Activated T-helper 1 cell treated with anti-CD3 and anti-CD28 coated beads, Interleukin-2, amount 50 U/mL, for 16 hours (primary cell): Measurements from ENCODE around the gene RASAL1.

Experiments
- DNase-seq, 2 donors: peaks; one replicate each; pipeline ENCODE4 v3.0.0-alpha.2; 2020; ENCODE audit warnings: low read depth in 1 of 2, low spot score in 1 of 2

Gene RASAL1

GRCh38 chr12:113162102-113163029 is 26.8 kb upstream of the RASAL1 start:
- no peak for DNase-seq

- DNase-seq, result no peak
These were observed 26.0 kb upstream of the RASAL1 start for GRCh38 chr12:113161415-113162016.

GRCh38 chr12:113159937-113160336 is 24.4 kb upstream of the RASAL1 start:
- no peak for DNase-seq

- DNase-seq, result no peak
These were observed 23.1 kb upstream of the RASAL1 start for GRCh38 chr12:113158439-113159203.

DNA sequence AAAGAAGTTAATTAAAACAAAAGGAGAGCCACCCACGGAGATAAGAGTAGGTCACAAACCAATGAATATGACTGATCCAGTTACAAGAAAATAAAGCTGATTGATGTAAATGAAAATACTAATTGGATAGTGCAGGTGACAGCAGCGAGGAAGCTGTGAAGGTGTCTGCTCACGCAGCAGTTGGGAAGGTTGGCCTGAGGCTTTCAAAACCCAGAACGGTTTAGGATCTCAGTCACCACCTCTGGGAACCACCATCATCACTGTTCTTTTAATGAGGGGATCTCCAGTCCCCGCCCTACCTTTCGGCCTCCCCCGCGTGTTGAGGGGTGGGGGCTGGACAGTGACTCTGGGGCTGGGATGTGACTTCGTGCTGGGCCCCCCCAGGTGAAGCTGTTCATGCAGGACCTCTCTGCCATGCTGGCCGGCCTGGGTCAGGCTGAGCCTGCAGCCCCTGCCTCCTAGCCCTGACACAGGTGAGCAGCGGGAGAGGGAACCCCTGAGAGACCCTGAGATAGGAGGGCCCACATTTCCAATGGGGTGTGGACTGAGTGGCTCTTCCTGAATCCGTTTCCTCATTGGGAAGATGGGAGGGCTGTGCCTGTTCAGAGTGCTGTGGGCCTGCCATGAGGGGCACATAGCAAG is 21.8 kb upstream of the RASAL1 start:
- DNase-seq, result no peak

DNA sequence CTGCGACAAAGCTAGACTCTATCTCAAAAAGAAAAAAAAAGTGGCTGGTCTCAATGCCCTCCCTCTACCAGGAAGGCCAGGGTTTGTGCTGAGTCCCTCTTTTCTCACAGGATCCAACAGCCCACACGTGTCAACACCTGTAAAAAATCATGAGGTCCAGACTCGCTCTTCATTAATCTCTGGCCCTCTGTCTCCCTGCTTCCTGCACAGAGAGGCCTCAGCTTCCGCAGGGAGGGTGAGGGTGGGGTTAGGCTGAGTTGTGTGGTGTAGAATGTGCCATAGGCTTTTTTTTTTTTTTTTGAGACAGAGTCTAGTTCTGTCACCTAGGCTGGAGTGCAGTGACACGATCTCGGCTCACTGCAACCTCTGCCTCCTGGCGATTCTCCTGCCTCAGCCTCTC is 20.1 kb upstream of the RASAL1 start:
- DNase-seq, result no peak

GRCh38 chr12:113155060-113155459 is 19.5 kb upstream of the RASAL1 start:
- DNase-seq, result no peak

- no peak for DNase-seq
These were observed 18.9 kb upstream of the RASAL1 start for GRCh38 chr12:113154351-113154973.

GRCh38 chr12:113152835-113153814 is 17.6 kb upstream of the RASAL1 start:
- peak in 1 of 2 donors; percentile 19 for DNase-seq

DNA sequence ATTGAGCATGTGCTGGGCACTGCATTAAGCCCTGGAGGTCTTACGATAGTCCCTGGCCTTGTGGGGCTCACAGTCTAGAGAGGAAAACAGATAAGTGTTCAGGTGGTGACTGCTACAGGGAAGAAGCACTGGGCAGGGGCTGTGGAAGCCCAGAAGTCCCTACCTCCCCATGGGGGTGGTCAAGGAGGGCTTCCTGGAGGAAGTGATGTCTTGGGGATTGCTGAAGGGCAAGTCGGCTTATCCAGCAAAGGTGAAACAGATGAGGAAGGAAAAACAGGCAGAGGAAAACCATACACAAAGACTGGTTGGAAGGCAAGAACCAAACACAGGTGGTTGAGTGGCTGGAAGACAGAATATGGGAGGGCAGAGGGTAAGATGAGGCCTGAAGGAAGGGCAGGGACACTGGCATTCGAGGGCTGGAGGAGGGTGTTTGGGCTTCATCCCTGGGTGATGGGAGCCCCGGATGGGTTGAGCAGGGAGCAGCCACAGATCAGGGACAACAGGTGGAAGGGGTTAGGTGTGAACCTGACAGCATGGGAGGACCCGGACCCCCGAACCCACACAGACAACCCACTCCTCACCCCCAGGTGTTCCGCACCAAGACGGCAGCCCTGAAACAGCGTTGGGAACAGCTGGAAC is 16.8 kb upstream of the RASAL1 start:
- no peak for DNase-seq

GRCh38 chr12:113151655-113152054 is 16.1 kb upstream of the RASAL1 start:
- DNase-seq, result no peak

DNA sequence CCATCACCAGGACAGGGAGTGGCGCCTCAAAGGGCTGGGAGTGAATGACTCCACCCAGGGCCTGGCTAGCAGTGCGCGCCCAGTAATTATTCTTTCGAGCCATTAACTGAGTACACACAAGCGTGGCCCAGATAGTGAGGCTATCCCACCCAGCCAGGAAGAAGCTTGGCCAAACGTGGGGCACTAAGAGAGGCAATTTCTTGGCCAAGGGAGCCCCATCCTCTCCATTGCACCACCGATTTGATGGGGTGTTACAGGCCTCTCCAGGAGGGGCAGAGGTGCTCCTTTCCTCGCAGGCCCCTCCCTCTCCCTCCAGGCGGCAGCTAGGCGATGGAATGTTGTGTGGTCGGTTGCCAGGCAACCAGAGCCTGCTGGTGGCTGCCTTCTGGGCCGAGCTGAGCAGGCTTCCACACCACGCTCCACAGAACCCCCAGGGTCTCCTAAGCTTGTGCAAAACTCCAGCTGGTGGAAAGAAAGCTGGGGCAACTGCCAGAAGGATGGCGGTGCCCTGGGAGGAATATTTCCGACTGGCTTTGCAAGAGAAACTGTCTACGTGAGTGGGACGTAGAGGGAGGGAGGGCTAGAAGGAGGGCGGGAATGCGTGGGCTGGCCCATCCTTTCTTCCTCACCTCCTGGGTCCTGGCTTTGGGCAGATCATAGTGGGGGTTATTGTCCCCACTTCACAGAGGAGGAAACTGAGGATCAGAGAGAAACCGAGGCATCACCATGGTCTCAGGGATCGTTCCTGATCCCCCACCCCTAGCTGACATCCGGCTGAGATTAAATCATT is 14.0 kb upstream of the RASAL1 start, which contains the start of gene CFAP73:
TSS of gene CFAP73 (plus strand) at position 364 of the 790 bp plus-strand sequence. CDS start at position 498, 134 bp downstream.
- DNase-seq, result no peak

- DNase-seq, result no peak
These were observed 11.4 kb upstream of the RASAL1 start for GRCh38 chr12:113146999-113147398.

DNA sequence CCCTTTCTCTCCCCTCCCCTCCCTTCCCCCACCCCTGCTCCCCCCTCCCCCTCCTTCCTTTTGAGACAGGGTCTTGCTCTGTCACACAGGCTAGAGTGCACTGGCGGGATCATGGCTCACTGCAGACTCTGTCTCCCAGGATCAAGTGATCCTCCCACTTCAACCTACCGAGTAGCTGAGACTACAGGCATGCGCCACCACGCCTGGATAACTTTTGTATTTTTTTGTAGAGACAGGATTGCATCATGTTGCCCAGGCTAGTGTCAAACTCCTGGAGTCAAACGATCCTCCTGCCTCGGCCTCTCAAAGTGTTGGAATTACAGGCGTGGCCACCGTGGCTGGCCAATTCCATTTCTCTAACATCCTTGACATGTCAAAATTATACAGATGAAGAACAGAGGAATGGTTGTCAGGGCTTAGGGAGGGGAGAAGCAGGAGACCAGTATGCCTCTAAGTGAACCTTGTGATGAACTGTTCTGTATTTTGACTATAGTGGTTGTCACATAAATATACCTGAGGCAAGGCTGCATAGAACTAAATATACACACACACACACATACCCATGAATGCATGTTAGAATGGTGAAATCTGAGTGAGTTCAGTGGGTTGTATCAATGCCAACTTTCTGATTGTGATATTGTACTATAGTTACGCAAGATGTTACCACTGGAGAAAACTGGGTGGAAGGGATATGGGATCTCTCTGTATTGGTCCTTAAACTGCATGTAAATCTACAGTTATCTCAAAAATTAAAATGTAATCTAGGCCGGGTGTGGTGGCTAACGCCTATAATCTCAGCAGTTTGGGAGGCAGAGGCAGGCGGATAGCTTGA is 10.4 kb upstream of the RASAL1 start:
- no peak for DNase-seq

GRCh38 chr12:113144806-113145205 is 9.2 kb upstream of the RASAL1 start:
- no peak for DNase-seq

GRCh38 chr12:113143959-113144358 is 8.4 kb upstream of the RASAL1 start:
- DNase-seq, result no peak

GRCh38 chr12:113142886-113143332 is 7.3 kb upstream of the RASAL1 start:
- no peak for DNase-seq
